Fibroblast of the aortic adventitia (primary cell): Measurements from ENCODE around the gene MOGAT1. TPM values are rescaled to one million over a fixed set of nuclear protein-coding genes. Genes with fewer than 3 reads are reported as not detected.

Experiments
- DNase-seq: peaks from one replicate; pipeline ENCODE4 v3.0.0-alpha.2; 2010; ENCODE audit warnings: low read depth
- H3K4me3 ChIP-seq: 2 replicates; pipeline ENCODE4 v1.5.1; 2011; ENCODE audit warnings: low read depth, mild to moderate bottlenecking, control low read depth, low read length, moderate library complexity
- CTCF ChIP-seq: IDR thresholded peaks from 2 replicates; pipeline ENCODE4 v1.5.1; 2011; ENCODE audit warnings: mild to moderate bottlenecking, low read length, control low read depth, inconsistent platforms; ENCODE audit not compliant: insufficient read depth
- total RNA-seq: library from RNA; depleted of rRNA; stranded (reverse); fragments of >200 nt; gene quantifications from 2 replicates; pipeline ENCODE4 v1.2.3, GENCODE V29; 2012; ENCODE audit warnings: low replicate concordance

Gene MOGAT1
- total RNA-seq, 1 donor: not detected

GRCh38 chr2:222736301-222736700 is 64.8 kb downstream of the MOGAT1 start:
- no peak for TF ChIP-seq CTCF
- H3K4me3 ChIP-seq: no peak overlapping the region
- DNase-seq: peak; percentile 47

- TF ChIP-seq CTCF: no peak
- DNase-seq: no peak
- no peak overlapping the region for H3K4me3 ChIP-seq
Observed at GRCh38 chr2:222736924-222737323, 65.5 kb downstream of the MOGAT1 start.

DNA sequence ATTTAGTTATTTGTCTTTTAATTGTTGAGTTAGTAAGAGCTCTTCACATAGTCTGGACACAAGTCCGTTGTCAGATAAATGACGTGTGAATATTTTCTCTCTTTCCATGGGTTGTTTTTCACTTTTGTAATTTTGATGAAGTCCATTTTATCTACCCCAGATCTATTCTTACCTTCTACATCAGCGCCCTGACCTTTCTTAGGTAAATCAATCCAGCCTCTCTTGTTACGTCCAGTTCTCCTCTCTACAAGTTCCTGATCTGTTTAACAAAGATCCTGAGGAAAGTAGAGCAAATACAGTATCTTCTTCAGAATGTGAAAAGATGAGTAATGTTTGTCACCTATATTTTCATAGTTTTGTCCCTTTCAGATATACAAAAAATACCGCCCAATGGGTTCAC is 66.9 kb downstream of the MOGAT1 start:
- no peak for DNase-seq
- no peak overlapping the region for H3K4me3 ChIP-seq
- TF ChIP-seq CTCF: no peak

DNA sequence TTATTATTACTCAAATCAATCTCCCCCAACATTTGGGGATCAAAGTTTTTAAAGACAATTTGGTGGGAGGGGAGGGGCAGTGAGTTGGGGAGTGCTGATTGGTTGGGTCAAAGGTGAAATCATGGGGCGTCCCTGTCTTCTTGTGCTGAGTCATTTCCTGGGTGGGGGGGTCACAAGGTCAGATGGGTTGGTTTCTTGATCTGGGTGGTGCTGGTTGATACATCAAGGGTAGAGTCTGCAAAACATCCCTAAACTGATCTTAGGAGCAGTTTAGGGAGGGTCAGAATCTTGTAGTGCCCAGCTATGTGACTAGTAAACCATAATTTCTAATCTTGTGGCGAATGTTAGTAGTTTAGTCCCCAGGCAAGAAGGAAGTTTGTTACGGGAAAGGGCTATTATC is 67.4 kb downstream of the MOGAT1 start:
- no peak overlapping the region for H3K4me3 ChIP-seq
- DNase-seq: no peak
- TF ChIP-seq CTCF: no peak

GRCh38 chr2:222739939-222740338 is 68.5 kb downstream of the MOGAT1 start:
- DNase-seq: no peak
- no peak overlapping the region for H3K4me3 ChIP-seq
- no peak for TF ChIP-seq CTCF

- no peak for DNase-seq
- H3K4me3 ChIP-seq: no peak overlapping the region
- no peak for TF ChIP-seq CTCF
Observed at GRCh38 chr2:222743251-222743812, 71.9 kb downstream of the MOGAT1 start.
